Stomach (tissue), 9 donors: ENCODE data around the gene CNTN4. TPM values are rescaled to one million over a fixed set of nuclear protein-coding genes. Genes with fewer than 3 reads are reported as not detected.

Source experiments
- DNase-seq, 2 donors: peaks; one replicate each; pipeline versions ENCODE4 v3.0.0 to v3.0.0-alpha.2; 2013 to 2019
- H3K27ac ChIP-seq, 5 donors: fragments of 200-600 bp in 4 of 5; sonication (generic) in 4 of 5; one replicate each; pipeline ENCODE4 v1.5.1; 2013 to 2019; ENCODE audit warnings: mild to moderate bottlenecking in 1 of 5, moderate library complexity in 1 of 5
- H3K27me3 ChIP-seq, 3 donors: fragments of 200-600 bp; sonication (generic); one replicate each; pipeline ENCODE4 v1.5.1; 2017 to 2019; ENCODE audit warnings: mixed run types in 1 of 3
- H3K36me3 ChIP-seq, 4 donors: fragments of 200-600 bp; sonication (generic); 1 replicate in 3 of 4; 2 replicates in 1 of 4; pipeline ENCODE4 v1.5.1; 2016 to 2019
- H3K4me1 ChIP-seq, 4 donors: fragments of 200-600 bp; sonication (generic); one replicate each; pipeline ENCODE4 v1.5.1; 2016 to 2019
- H3K4me3 ChIP-seq, 4 donors: fragments of 200-600 bp; sonication (generic) in 3 of 4; one replicate each; pipeline ENCODE4 v1.5.1; 2016 to 2019; ENCODE audit warnings: mild to moderate bottlenecking in 1 of 4
- H3K9me3 ChIP-seq, 4 donors: fragments of 200-600 bp; sonication (generic); one replicate each; pipeline ENCODE4 v1.5.1; 2016 to 2019
- EP300 ChIP-seq: sonication (generic); formaldehyde crosslinking; IDR thresholded peaks from one replicate; pipeline ENCODE4 v1.6.1; 2017; ENCODE audit warnings: antibody characterized with exemption
- POLR2A ChIP-seq, 4 donors: fragments of 450-650 bp; IDR thresholded peaks; one replicate each; pipeline ENCODE4 v1.6.1; 2016; ENCODE audit warnings: antibody characterized with exemption in 4 of 4, control low read depth in 2 of 4, mild to moderate bottlenecking in 1 of 4, moderate library complexity in 1 of 4
- POLR2AphosphoS5 ChIP-seq, 3 donors: sonication (generic); formaldehyde crosslinking; IDR thresholded peaks; one replicate each; pipeline ENCODE4 v1.6.1; 2016; ENCODE audit warnings: antibody characterized with exemption in 3 of 3
- WGBS, 5 donors: extraction: QIAGEN DNeasy Blood & Tissue Kit in 3 of 5; methylation state at CpG; one replicate each; pipeline versions ENCODE4 v1.1.5 to v1.1.7; 2013 to 2018; 5-methylcytosine and 5-hydroxymethylcytosine counted together
- intact Hi-C: fragments of 100-400 bp; cut with DNase I; formaldehyde crosslinking; loops from one replicate; pipeline ENCODE4 v1.15.1; 2023; ENCODE audit warnings: low total_unique reads
- polyA plus RNA-seq, 3 donors: library from polyadenylated mRNA; stranded (reverse); fragments of 200-250 nt; gene quantifications; one replicate each; pipeline ENCODE4 v1.2.3, GENCODE V29; 2013
- total RNA-seq, 5 donors: library from RNA; depleted of rRNA; stranded (reverse); fragments of >200 nt; gene quantifications; one replicate each; pipeline versions ENCODE4 v1.1.0 to v1.2.3, GENCODE V29; 2014 to 2016
- TF ChIP-seq, protein P1 (sequence below), 7 experiments: fragments of 450-650 bp in 4 of 7; fragments of 200-600 bp in 3 of 7; sonication (generic) in 3 of 7; IDR thresholded peaks; one replicate each; pipeline ENCODE4 v1.5.1; 2016 to 2019; ENCODE audit warnings: antibody characterized with exemption in 7 of 7, control low read depth in 2 of 7, mild to moderate bottlenecking in 1 of 7
- donor health status: healthy with polysubstance abuse.
- donor health status: Bipolar disorder and iron deficiency.
- donor health status: healthy.

The CNTN4 gene
- total and polyA plus RNA-seq, 8 donors = 0.45 to 97.0 (median 5.6) TPM

DNA sequence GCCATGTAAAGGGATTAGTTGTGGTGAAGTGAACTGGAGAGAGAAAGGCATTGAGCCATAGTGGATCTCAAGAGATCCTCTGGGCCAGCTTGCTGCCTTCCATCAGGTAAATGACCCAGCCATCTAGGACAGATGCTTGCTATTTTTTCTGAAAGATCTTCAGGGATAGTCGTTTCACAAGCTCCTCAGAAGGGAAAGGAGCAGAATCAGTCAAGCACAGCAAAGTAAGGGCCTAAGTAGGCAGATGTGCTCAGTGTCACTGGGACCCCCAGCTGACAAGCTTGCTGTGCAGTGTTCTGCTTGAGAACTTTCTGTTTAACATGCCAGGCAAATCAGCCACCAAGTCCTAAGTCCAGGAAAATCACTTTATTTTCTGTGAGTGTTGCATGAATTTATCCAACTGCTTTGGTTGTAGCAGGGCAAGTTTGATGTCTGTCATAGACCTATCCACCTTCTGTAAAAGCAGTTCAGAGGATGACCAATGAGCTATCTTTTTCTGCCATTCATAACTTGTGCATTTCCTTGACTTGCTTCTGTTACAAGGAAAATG, 691.7 kb downstream of the CNTN4 start:
- no peak for TF ChIP-seq POLR2A (IDR thresholded peaks at IDR 0.05)
- no peak for TF ChIP-seq EP300
- TF ChIP-seq, protein P1, sequence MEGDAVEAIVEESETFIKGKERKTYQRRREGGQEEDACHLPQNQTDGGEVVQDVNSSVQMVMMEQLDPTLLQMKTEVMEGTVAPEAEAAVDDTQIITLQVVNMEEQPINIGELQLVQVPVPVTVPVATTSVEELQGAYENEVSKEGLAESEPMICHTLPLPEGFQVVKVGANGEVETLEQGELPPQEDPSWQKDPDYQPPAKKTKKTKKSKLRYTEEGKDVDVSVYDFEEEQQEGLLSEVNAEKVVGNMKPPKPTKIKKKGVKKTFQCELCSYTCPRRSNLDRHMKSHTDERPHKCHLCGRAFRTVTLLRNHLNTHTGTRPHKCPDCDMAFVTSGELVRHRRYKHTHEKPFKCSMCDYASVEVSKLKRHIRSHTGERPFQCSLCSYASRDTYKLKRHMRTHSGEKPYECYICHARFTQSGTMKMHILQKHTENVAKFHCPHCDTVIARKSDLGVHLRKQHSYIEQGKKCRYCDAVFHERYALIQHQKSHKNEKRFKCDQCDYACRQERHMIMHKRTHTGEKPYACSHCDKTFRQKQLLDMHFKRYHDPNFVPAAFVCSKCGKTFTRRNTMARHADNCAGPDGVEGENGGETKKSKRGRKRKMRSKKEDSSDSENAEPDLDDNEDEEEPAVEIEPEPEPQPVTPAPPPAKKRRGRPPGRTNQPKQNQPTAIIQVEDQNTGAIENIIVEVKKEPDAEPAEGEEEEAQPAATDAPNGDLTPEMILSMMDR (IDR thresholded peaks at IDR 0.05) = no peak
- no peak for TF ChIP-seq POLR2AphosphoS5 (IDR thresholded peaks at IDR 0.05)
- H3K4me3 ChIP-seq = no peak overlapping the region
- intact Hi-C loops = no loop called here
- H3K36me3 ChIP-seq = no peaks in the 10 kb centered on the region
- H3K4me1 ChIP-seq = no peaks in the 10 kb centered on the region
- H3K27me3 ChIP-seq = no peaks in the 10 kb centered on the region
- no peak for DNase-seq
- H3K27ac ChIP-seq = no peak overlapping the region
- 14 to 67% (median 36%) methylated on average over 1 of the region's 1 CpG for WGBS, 5 donors
- H3K9me3 ChIP-seq = no peaks in the 10 kb centered on the region

DNA sequence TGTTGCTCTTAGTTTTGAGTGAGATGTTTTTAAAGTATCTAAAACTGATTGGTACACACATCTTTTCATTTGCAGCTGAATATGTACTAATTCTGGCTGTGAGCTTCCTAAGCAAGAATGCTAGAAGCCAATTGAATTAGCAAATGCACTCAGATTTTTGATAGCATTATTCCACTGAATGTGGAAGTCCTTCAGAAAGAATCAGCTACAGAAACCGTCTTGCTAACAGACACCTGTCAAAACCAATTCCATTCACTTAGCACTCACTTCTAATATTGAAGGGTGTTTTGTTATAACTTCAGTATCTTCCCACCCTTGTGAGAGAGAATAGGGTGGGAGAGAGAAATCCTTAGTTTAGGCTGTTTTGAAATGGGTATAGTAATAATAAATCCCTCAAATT, 693.8 kb downstream of the CNTN4 start:
- no peaks in the 10 kb centered on the region for H3K36me3 ChIP-seq
- intact Hi-C loops = no loop called here
- TF ChIP-seq POLR2A (IDR thresholded peaks at IDR 0.05) (no peak), EP300 (no peak), POLR2AphosphoS5 (IDR thresholded peaks at IDR 0.05) (no peak)
- TF ChIP-seq, protein P1 (IDR thresholded peaks at IDR 0.05) = no peak
- DNase-seq = no peak
- H3K27me3 ChIP-seq = no peaks in the 10 kb centered on the region
- 67 to 84% (median 70%) methylated on average over 1 of the region's 1 CpG for WGBS, 5 donors
- no peaks in the 10 kb centered on the region for H3K9me3 ChIP-seq
- H3K27ac ChIP-seq = no peak overlapping the region
- H3K4me1 ChIP-seq = no peaks in the 10 kb centered on the region
- H3K4me3 ChIP-seq = no peak overlapping the region

DNA sequence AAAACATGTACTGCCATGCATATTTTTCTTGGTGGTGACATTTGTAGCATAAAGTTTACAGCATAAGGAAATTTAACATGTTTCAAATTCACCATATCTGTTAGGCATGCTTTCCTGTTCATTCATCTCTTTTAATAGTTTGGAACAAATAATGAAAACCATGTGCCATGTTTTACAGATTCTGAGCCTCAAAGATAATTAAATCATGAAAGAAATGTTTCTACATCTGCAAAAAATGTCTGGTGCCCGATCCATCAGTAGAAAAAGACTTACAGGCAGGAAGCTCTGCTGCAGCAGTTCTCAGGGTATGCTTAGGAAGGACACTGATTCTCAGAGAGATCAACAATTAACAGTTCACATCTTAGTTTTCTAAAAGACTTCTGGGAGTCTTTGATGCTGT, 695.3 kb downstream of the CNTN4 start:
- no peak for DNase-seq
- no peaks in the 10 kb centered on the region for H3K27me3 ChIP-seq
- no peaks in the 10 kb centered on the region for H3K9me3 ChIP-seq
- H3K4me3 ChIP-seq = no peak overlapping the region
- no peaks in the 10 kb centered on the region for H3K36me3 ChIP-seq
- TF ChIP-seq POLR2AphosphoS5 (IDR thresholded peaks at IDR 0.05) (no peak), EP300 (no peak)
- TF ChIP-seq, protein P1 (IDR thresholded peaks at IDR 0.05) = no peak
- 54 to 76% (median 71%) methylated on average over 1 of the region's 1 CpG for WGBS, 5 donors
- no peaks in the 10 kb centered on the region for H3K4me1 ChIP-seq
- no peak overlapping the region for H3K27ac ChIP-seq
- intact Hi-C loops = no loop called here

DNA sequence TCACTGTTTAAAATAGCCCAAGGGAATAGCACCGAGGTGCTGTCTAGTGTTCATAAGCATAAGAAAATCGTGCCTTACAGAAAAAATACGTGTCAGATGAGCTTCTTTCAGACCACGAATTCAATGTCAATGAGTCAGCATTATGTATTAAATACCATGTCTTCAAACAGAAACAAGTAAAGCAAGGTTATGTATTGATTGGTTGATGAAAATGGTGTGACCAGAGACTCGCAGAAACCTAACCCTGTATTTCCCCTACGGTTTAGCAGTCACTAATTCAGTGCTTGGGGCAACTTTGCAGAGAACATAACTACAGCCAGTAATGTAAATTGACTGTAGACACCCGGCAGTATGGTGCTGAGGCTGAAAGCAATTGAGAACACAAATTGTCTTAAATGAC, 703.8 kb downstream of the CNTN4 start:
- TF ChIP-seq POLR2AphosphoS5 (IDR thresholded peaks at IDR 0.05) = no peak
- TF ChIP-seq EP300 = no peak
- no peak for TF ChIP-seq POLR2A (IDR thresholded peaks at IDR 0.05)
- TF ChIP-seq, protein P1 (IDR thresholded peaks at IDR 0.05) = no peak
- DNase-seq = no peak
- Histone ChIP-seq H3K4me1 (no peaks in the 10 kb centered on the region), H3K36me3 (no peaks in the 10 kb centered on the region), H3K27me3 (no peaks in the 10 kb centered on the region), H3K4me3 (no peak overlapping the region), H3K27ac (no peak overlapping the region), H3K9me3 (no peaks in the 10 kb centered on the region)
- 54 to 70% (median 62%) methylated on average over 7 of the region's 7 CpGs for WGBS, 5 donors
- intact Hi-C loops = no loop called here
